ENCODE results near the gene SNTA1.
"Not testable (repeated sequence)": the region's sequence is repeated elsewhere in the genome, so short reads cannot be mapped to it uniquely, and the experiment has no call there.

The SNTA1 gene

DNA sequence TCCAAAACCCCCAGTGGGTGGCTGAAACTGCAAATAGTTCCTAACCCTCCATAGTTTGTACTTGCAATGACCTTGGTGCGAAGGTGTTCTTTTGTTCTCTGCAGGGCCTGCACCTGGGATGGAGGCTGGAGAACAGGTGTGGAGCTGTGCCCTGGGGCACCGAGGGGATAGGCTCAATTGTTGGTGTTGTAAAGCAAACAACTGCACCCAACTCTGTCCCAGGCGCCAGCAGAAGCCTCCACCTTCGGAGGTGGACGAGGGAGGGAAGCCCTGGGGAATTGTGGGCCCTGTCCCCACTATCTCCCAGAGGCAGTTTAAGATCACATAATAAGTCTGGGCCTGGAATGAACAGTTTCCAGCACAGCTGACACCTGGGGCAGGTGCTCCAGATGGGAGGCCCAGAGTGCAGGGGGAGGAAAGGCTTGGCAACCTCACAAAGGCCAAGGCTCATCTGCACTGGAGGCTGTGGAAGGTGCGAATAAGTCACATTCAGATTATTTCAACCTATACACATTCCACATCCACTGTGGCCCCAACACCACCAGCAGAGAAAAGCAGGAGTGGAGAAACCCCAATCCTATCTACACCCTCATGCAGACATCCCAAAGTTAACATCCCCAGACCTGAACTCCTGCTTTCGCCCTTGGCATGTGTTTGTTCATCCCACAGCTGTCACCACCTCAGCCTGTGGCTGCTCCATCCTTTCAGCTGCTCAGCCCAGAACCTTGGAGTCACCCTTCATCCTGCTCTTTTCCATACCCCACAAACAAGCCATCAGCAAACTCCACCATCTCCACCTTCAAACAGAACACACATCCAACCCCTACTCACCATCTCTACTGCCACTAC, 34.0 kb upstream of the SNTA1 start:
- Histone ChIP-seq H3K27me3 (ENCODE audit: insufficient read depth, low read length) (no peaks in the 10 kb centered on the region), H3K4me1 (ENCODE audit: insufficient read depth, low read length) (peaks cover 13% of the 10 kb centered on the region), H3K9ac (ENCODE audit: low read depth, low read length) (no peak overlapping the region), H3K27ac (ENCODE audit: low read length) (no peak overlapping the region), H3K36me3 (ENCODE audit: insufficient read depth, low read depth, low read length) (no peaks in the 10 kb centered on the region), H3K9me3 (ENCODE audit: insufficient read depth, low read depth, low read length) (no peaks in the 10 kb centered on the region), H3K4me3 (ENCODE audit: low read length) (no peak overlapping the region)

DNA sequence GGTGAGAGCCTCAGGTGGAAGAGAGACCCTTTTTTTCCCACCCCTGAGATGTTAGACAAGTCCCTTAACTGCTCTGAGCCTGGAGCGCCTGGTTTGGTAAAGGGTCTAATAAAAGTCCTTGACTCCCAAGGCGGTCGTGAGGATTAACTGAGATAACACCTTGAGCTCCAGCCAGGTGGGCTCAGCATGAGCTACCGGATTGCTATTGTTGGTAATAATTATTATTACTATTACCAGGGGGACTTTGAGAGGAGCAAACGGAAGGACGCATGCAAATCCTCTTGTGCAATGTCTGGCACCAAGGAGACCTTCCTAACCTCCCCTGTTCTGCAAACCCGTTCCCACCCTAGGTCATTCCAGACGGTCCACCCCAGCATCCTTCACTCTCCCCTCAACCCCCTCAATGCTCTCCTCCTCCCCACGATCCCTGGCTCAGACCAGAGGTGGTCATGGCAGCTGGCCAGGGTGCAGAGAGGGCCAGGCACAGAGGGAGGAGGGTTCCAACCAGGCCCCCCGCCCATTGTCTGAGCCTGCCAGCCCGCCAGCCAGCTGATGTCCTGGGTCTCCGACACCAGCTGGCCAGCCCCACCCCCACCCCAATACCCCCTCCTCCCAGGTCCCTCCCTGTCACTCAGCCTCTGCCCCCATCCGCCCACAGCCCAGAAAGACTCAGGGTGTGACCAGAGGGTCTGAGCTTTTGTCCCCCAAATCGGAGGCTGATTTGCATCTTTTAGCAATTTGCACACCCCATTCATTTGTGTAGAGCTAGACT, 32.0 kb upstream of the SNTA1 start:
- no peaks in the 10 kb centered on the region for H3K27me3 ChIP-seq (ENCODE audit: insufficient read depth, low read length)
- no peaks in the 10 kb centered on the region for H3K9me3 ChIP-seq (ENCODE audit: insufficient read depth, low read depth, low read length)
- H3K27ac ChIP-seq (ENCODE audit: low read length): no peak overlapping the region
- no peak overlapping the region for H3K9ac ChIP-seq (ENCODE audit: low read depth, low read length)
- H3K36me3 ChIP-seq (ENCODE audit: insufficient read depth, low read depth, low read length): no peaks in the 10 kb centered on the region
- H3K4me1 ChIP-seq (ENCODE audit: insufficient read depth, low read length): peaks cover 13% of the 10 kb centered on the region
- H3K4me3 ChIP-seq (ENCODE audit: low read length): no peak overlapping the region

DNA sequence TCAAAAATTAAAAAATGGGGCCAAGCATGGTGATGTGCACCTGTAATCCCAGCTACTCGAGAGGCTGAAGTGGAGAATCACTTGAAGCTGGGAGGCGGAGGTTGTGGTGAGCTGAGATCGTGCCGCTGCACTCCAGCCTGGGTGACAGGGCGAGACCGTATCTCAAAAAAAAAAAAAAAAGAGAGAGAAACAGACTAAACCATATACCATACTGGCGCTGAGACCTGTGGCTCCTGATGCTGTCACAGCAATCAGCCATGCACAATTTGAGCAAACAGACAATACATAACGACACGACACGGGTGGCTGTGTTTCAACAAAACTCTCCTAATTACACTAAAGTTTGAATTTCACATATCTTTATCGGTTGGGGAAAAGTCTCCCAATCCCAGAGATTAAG, 31.4 kb upstream of the SNTA1 start:
- H3K4me3 ChIP-seq (ENCODE audit: low read length): no peak overlapping the region
- H3K27ac ChIP-seq (ENCODE audit: low read length): no peak overlapping the region
- peaks cover 13% of the 10 kb centered on the region for H3K4me1 ChIP-seq (ENCODE audit: insufficient read depth, low read length)
- no peaks in the 10 kb centered on the region for H3K27me3 ChIP-seq (ENCODE audit: insufficient read depth, low read length)
- no peak overlapping the region for H3K9ac ChIP-seq (ENCODE audit: low read depth, low read length)
- no peaks in the 10 kb centered on the region for H3K36me3 ChIP-seq (ENCODE audit: insufficient read depth, low read depth, low read length)
- H3K9me3 ChIP-seq (ENCODE audit: insufficient read depth, low read depth, low read length): no peaks in the 10 kb centered on the region

DNA sequence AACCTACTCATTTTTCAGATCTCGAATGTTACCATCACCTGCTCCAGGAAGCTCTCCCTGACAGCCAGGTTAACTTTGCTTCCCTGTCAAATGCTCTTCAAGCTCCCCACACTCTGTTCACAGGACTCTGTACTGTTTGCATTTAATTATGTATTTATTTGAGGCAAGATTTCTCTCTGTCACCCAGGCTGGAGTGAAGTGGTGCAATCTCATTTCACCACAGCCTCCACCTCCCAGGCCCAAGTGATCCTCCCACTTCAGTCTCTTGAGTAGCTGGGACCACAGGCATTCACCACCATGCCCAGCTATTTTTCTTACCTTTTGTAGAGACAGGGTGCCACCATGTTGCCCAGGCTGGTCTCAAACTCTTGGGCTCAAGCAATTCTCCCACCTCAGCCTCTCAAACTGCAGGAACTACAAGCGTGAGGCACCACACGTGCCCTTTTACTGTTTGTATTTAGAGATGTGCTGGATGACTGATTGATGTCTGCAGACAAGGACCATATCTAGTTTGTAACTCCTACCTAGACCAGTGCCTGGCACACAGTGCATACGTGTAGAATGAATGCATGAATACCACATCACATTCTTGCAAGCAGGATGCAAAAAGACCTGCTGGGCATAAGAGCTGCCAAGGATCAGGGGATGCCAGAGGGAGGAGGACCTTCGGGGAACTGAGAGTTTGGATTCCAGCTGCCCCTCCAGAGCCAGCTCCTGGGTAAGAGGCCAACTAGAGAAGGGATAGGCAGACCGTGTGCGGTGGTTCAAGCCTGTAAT, 30.7 kb upstream of the SNTA1 start:
- Histone ChIP-seq H3K4me3 (ENCODE audit: low read length) (no peak overlapping the region), H3K9ac (ENCODE audit: low read depth, low read length) (no peak overlapping the region), H3K36me3 (ENCODE audit: insufficient read depth, low read depth, low read length) (no peaks in the 10 kb centered on the region), H3K27me3 (ENCODE audit: insufficient read depth, low read length) (no peaks in the 10 kb centered on the region), H3K4me1 (ENCODE audit: insufficient read depth, low read length) (peaks cover 13% of the 10 kb centered on the region), H3K27ac (ENCODE audit: low read length) (no peak overlapping the region), H3K9me3 (ENCODE audit: insufficient read depth, low read depth, low read length) (no peaks in the 10 kb centered on the region)

GRCh38 chr20:33472868-33473435, 29.4 kb upstream of the SNTA1 start:
- H3K9me3 ChIP-seq (ENCODE audit: insufficient read depth, low read depth, low read length): no peaks in the 10 kb centered on the region
- peaks cover 13% of the 10 kb centered on the region for H3K4me1 ChIP-seq (ENCODE audit: insufficient read depth, low read length)
- no peak overlapping the region for H3K4me3 ChIP-seq (ENCODE audit: low read length)
- H3K27me3 ChIP-seq (ENCODE audit: insufficient read depth, low read length): no peaks in the 10 kb centered on the region
- no peak overlapping the region for H3K9ac ChIP-seq (ENCODE audit: low read depth, low read length)
- H3K27ac ChIP-seq (ENCODE audit: low read length): no peak overlapping the region
- no peaks in the 10 kb centered on the region for H3K36me3 ChIP-seq (ENCODE audit: insufficient read depth, low read depth, low read length)

- Histone ChIP-seq H3K9me3 (ENCODE audit: insufficient read depth, low read depth, low read length) (no peaks in the 10 kb centered on the region), H3K27ac (ENCODE audit: low read length) (no peak overlapping the region), H3K9ac (ENCODE audit: low read depth, low read length) (no peak overlapping the region), H3K4me1 (ENCODE audit: insufficient read depth, low read length) (peaks cover 6% of the 10 kb centered on the region), H3K36me3 (ENCODE audit: insufficient read depth, low read depth, low read length) (no peaks in the 10 kb centered on the region), H3K4me3 (ENCODE audit: low read length) (no peak overlapping the region), H3K27me3 (ENCODE audit: insufficient read depth, low read length) (no peaks in the 10 kb centered on the region)
Measured at GRCh38 chr20:33470866-33471265, 27.3 kb upstream of the SNTA1 start.

GRCh38 chr20:33470457-33470856, 26.9 kb upstream of the SNTA1 start:
- H3K27me3 ChIP-seq (ENCODE audit: insufficient read depth, low read length): no peaks in the 10 kb centered on the region
- H3K36me3 ChIP-seq (ENCODE audit: insufficient read depth, low read depth, low read length): no peaks in the 10 kb centered on the region
- H3K9ac ChIP-seq (ENCODE audit: low read depth, low read length): no peak overlapping the region
- no peak overlapping the region for H3K27ac ChIP-seq (ENCODE audit: low read length)
- H3K4me1 ChIP-seq (ENCODE audit: insufficient read depth, low read length): peaks cover 4% of the 10 kb centered on the region
- no peak overlapping the region for H3K4me3 ChIP-seq (ENCODE audit: low read length)
- H3K9me3 ChIP-seq (ENCODE audit: insufficient read depth, low read depth, low read length): no peaks in the 10 kb centered on the region

- no peak overlapping the region for H3K9ac ChIP-seq (ENCODE audit: low read depth, low read length)
- H3K9me3 ChIP-seq (ENCODE audit: insufficient read depth, low read depth, low read length): no peaks in the 10 kb centered on the region
- H3K4me1 ChIP-seq (ENCODE audit: insufficient read depth, low read length): no peaks in the 10 kb centered on the region
- H3K27me3 ChIP-seq (ENCODE audit: insufficient read depth, low read length): peaks cover 18% of the 10 kb centered on the region; the same call in 1 of the 2 replicates
- no peak overlapping the region for H3K27ac ChIP-seq (ENCODE audit: low read length)
- no peaks in the 10 kb centered on the region for H3K36me3 ChIP-seq (ENCODE audit: insufficient read depth, low read depth, low read length)
- no peak overlapping the region for H3K4me3 ChIP-seq (ENCODE audit: low read length)
Measured at GRCh38 chr20:33466303-33466646, 22.7 kb upstream of the SNTA1 start.

DNA sequence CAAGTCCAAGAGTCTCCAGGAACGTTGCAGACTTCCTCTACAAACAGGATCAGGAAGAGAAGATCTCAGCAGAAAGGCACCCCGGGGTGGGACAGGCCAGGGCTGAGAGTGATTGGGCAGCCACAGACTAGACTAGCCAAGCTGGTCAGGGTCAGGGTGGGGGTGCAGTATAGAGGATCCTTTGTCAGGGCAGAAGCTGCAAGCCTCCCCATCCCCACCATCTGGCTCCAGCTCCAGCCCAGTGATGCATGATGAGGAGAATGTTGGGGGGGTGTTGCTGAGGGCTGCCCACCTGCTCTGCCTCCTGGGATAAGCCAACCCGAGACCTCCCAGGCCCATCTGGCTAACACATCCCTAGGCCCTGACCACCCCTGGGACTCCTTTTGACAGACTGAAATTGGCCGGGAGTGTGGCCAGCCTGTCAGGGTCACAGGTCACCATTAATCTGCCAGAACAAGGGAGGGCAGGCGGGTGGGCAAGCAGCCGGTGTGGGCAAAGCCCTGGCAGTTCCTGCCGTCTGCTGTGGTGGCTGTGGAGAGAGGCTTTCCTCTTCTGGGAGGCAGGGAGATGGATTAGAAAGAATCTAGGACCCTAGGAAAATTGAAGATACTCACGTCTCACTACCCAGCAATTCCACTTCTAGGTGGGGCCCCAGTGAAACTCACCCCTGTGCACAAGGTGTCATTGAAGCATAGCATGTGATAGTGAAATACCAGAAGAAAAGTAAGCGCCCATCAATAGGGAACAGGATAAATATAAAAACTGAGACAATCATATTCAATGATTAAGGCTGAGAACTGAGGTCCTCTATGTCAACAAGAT, 22.1 kb upstream of the SNTA1 start:
- no peaks in the 10 kb centered on the region for H3K4me1 ChIP-seq (ENCODE audit: insufficient read depth, low read length)
- no peak overlapping the region for H3K27ac ChIP-seq (ENCODE audit: low read length)
- peaks cover 18% of the 10 kb centered on the region; the same call in 1 of the 2 replicates for H3K27me3 ChIP-seq (ENCODE audit: insufficient read depth, low read length)
- no peaks in the 10 kb centered on the region for H3K9me3 ChIP-seq (ENCODE audit: insufficient read depth, low read depth, low read length)
- no peaks in the 10 kb centered on the region for H3K36me3 ChIP-seq (ENCODE audit: insufficient read depth, low read depth, low read length)
- no peak overlapping the region for H3K4me3 ChIP-seq (ENCODE audit: low read length)
- no peak overlapping the region for H3K9ac ChIP-seq (ENCODE audit: low read depth, low read length)

GRCh38 chr20:33464759-33465158, 21.2 kb upstream of the SNTA1 start:
- not testable (repeated sequence) for H3K4me1 ChIP-seq (ENCODE audit: insufficient read depth, low read length); H3K9me3 ChIP-seq (ENCODE audit: insufficient read depth, low read depth, low read length); H3K9ac ChIP-seq (ENCODE audit: low read depth, low read length); H3K36me3 ChIP-seq (ENCODE audit: insufficient read depth, low read depth, low read length); H3K4me3 ChIP-seq (ENCODE audit: low read length); H3K27ac ChIP-seq (ENCODE audit: low read length)
- peaks cover 18% of the 10 kb centered on the region; the same call in 1 of the 2 replicates for H3K27me3 ChIP-seq (ENCODE audit: insufficient read depth, low read length)
